ENCODE measurements around the gene RNF44.
"Not testable (repeated sequence)": the region's sequence is repeated elsewhere in the genome, so short reads cannot be mapped to it uniquely, and the experiment has no call there.

RNF44 gene

GRCh38 chr5:176550937-176551336, 13.7 kb upstream of the RNF44 start:
- DNase-seq, result not testable (repeated sequence)

DNA sequence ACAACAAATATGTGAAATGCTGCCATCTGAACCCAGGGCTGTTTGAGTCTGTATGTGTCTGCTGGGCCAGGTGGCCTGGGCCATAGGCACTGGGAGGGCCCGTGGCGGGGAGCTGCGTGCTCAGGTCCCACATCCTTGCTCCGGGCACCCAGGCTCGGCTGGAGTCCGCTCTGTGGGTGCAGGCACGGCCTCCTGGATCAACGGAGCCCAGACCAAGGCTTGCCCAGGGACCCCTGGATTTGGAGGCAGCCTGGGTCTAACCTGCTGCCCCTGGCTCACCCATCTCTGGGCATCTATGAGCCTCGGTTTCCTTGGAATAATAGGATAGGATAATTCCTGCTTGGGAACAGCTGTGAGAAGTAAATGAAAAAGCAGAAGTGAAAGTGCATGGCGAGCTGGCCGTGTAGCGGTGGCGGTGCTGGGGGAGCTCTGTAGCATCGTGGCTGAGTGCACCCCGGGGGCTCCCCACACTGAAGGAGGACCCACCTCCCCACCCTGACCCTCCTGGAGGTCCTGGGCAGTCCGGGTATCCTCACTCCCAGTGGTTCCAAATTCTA, 13.2 kb upstream of the RNF44 start:
- no peak for DNase-seq

DNA sequence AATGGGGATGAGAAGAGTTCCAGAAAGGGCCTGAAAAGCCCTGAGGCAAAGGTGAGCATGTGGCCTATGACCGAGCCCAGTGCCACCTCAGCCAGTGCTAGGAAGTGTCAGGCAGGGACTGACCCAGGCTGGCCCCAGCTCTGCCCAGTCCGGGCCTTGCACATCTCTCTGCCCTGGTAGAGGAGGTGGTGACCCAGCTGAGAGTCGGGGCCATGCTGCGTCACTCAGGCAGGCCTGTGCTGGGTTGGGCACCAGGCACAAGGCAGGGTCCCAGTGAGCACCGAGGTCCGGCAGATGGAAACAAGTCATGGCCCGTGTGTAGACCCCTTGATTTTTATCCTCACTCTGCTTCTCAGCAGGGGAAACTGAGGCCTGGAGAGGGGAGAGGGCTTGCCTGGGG, 12.7 kb upstream of the RNF44 start:
- no peak for DNase-seq

DNA sequence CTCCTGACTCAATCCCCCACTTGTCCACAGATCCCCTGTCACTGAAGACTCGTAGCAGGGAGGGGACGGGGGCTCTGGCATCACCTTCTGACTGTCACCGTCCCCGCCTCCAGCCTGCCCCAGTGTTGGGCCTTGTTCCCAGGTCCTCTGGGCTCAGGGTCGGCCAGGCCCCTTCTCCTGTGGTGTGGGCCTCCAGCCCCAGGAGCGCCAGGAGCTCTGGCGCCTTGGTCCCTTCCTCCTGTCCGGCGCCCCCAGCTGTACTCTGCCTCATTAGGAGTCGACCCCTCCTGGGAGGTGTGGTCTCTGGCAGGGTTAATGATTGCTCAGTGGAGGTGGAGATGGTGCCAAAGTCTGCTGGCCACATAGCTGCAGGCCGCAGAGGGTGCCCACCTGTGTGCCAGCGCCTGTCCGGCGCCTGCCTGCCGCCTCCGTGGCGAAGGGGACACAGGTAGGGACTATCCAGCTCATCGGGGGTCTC, 11.8 kb upstream of the RNF44 start, which contains the start of gene CDHR2:
CDHR2 (plus strand) TSS at position 376 of the 478 bp plus-strand sequence. CDS start 16,011 bp downstream, outside the sequence.
- DNase-seq, result no peak

- no peak for DNase-seq
Observed at GRCh38 chr5:176547802-176548201, 10.6 kb upstream of the RNF44 start.

GRCh38 chr5:176545737-176546509, 8.7 kb upstream of the RNF44 start:
- DNase-seq, result no peak

DNA sequence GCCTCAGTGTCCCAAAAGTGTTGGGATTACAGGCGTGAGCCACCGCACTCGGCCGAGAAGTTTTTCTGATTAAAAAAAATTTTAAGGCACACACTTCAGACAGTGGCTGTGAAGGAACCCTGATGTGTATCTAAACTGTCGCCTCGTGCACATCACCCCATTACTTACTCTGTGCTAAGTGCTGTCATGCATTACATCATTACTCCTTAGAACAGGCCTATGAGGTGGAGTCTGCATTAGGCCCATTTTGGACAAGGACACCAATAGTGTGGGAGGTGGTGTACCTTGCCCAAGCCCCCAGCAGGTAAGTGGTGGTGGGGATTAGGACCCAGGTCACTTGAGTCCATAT, 8.2 kb upstream of the RNF44 start:
- no peak for DNase-seq

GRCh38 chr5:176543428-176544182, 6.4 kb upstream of the RNF44 start:
- DNase-seq, result peak; percentile 73

DNA sequence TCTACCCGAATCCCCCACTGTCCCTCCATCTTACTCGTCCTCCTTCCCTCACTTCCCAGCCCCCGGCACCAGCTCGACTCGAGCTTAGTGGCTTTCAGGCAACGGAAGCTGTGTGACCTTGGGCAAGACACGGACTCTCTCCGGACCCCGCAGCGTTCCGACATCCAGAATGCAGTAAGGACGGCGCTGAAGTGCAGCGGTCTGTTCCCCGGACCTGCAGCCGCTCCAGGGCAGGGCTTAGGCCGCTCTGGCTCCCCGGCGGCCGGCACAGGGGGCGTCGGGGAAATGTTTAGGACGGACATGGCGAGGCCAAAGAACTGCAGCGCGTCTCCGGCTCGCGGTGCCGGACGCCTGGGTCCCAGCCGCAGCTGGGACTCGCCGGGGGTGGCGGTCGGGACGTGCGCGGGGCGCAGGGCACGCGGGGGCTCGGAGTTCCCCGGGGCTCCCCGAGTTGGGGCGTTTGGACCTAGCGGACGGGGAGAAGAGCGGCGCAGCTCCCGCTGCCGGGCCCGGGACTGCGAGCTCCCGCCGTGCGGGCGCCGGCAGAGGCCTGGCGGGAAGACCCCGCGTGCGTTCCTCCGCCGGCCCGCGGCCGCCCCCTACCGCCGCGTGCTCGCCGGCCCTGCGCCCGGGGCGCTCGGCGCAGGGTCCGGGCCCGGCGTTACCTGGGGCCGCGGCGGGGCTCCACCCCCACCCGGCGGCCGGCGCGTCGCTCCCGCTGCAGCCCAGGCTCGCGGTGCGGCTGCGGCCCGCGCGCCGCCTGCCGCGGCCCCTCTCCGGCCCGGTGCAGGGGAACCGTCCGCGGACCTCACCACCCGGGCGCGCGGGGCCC, 5.6 kb upstream of the RNF44 start:
- no peak for DNase-seq

- no peak for DNase-seq
Observed at GRCh38 chr5:176542135-176542595, 5.0 kb upstream of the RNF44 start.

GRCh38 chr5:176541338-176542134, 4.3 kb upstream of the RNF44 start:
- no peak for DNase-seq

DNA sequence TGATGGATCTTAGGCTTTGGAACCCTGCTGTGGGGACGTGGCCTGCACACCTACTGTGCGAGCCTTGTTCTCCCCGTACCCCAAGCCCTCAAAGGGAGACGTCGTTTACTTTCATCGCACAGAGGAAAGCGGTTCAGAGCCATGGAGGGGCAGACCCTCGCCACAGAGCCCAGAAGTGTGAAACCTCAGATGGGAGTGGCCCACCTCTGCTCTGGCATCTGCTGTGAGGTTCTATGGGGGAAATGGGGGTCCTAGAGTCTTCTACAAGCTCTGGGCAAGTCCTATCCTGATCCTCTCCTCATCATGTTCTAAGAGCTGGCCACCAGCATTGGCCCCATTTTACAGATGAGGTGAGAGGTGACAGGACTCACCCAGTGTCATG, 3.7 kb upstream of the RNF44 start:
- DNase-seq, result no peak

DNA sequence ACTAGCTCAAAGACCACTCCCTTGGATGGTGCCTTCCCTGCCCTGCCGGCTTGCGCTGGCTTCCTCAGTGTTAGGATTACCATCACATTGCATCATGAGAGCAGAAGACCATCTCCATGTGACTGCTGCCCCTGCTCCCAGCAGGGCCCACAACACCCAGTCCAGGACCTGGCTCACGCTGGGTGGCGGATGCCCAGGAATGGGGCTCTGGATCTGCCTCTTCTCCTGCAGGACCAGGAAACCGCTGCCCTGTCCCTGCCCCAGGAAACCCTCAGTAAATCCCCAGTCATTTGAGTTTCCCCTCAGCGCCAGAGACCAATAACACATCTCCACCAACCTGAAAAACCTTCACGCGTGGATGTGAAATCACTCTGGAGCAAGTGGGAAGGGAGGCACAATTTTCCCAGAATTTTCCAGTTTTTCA, 3.3 kb upstream of the RNF44 start:
- no peak for DNase-seq

DNA sequence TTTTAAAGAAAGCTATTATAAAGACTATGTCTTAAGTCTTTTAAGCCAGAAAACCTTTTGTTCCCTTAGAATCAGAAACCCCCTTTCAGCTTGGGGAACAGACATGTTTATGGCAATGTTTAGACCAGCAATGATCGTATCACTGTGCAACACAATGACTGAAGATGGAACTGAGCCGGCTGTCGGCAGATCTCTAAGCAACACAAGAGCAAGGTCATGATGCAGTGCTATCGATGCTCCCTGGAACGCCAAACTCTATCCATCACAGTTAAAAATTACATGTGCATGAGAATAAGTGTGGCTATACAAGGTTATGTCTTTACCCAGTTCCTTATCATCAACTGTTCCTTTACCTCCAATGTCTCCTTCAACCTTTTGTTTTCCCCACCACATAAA, 1.8 kb upstream of the RNF44 start:
- no peak for DNase-seq

GRCh38 chr5:176538230-176538988, 1.2 kb upstream of the RNF44 start:
- DNase-seq, result no peak

DNA sequence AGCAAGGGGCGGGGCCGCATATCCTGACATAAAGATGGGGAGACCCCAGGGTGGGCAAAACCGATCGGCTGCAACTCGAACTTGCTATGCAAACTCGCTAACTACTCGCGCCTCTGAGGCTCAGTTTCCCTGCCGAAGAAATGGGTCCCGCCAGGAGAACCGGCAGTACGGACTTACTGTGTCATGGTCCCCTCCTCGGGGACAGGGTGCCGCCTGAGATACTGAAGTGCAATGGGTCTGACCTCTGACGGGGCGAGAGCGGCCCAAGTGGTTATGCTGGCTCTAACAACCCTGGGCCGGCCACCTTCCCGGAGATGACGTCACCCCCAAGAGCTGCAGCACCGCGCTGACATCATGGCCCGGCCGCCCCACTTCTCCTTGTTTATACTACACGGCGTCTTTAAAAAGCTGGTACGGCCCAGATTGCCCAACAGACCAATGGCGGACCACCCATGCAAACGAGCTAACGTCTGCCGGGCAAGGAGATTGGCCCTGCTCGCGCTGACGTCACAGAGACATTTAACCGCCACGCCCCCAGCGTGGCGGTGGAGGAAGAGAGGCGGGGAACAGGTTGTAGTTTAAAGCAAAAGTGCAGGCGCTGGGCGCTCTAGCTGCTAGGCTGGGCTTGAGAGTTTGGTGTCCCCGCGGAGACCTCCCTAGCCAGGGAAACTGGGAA, 490 bp upstream of the RNF44 start:
- peak; percentile 99 for DNase-seq

GRCh38 chr5:176536132-176536901, 885 bp downstream of the RNF44 start:
- DNase-seq, result peak; percentile 89

- no peak for DNase-seq
Observed at GRCh38 chr5:176535664-176536131, 1.5 kb downstream of the RNF44 start.

GRCh38 chr5:176535101-176535663, 2.0 kb downstream of the RNF44 start:
- no peak for DNase-seq

All from left hindlimb (tissue), 1 donor.